Hypothalamus (tissue), 51 donors: Measurements from ENCODE around the gene MAP3K21.

Source experiments
- DNase-seq, 51 donors: peaks; one replicate each; lab custom pipeline; 2025; lab: John Stamatoyannopoulos, UW

The MAP3K21 gene

GRCh38 chr1:233357595-233358397, 30.3 kb downstream of the MAP3K21 start:
- DNase-seq: peak in 1 of 51 donors; percentile 13

GRCh38 chr1:233359431-233359830, 31.9 kb downstream of the MAP3K21 start:
- no peak for DNase-seq

- no peak for DNase-seq
Observed at GRCh38 chr1:233359905-233360304, 32.4 kb downstream of the MAP3K21 start.

GRCh38 chr1:233360525-233361102, 33.1 kb downstream of the MAP3K21 start:
- no peak for DNase-seq

GRCh38 chr1:233361876-233362275, 34.4 kb downstream of the MAP3K21 start:
- no peak for DNase-seq

GRCh38 chr1:233362743-233363142, 35.2 kb downstream of the MAP3K21 start:
- no peak for DNase-seq

- no peak for DNase-seq
Observed at GRCh38 chr1:233364026-233364425, 36.5 kb downstream of the MAP3K21 start.

- no peak for DNase-seq
Observed at GRCh38 chr1:233364695-233365539, 37.4 kb downstream of the MAP3K21 start.

- DNase-seq: no peak
Observed at GRCh38 chr1:233366575-233366974, 39.1 kb downstream of the MAP3K21 start.

- no peak for DNase-seq
Observed at GRCh38 chr1:233367057-233367803, 39.7 kb downstream of the MAP3K21 start.

GRCh38 chr1:233368106-233368788, 40.7 kb downstream of the MAP3K21 start:
- DNase-seq: no peak

GRCh38 chr1:233368789-233369130, 41.2 kb downstream of the MAP3K21 start:
- no peak for DNase-seq

GRCh38 chr1:233372218-233373120, 44.9 kb downstream of the MAP3K21 start:
- DNase-seq: no peak

GRCh38 chr1:233373226-233373625, 45.7 kb downstream of the MAP3K21 start:
- DNase-seq: no peak

- DNase-seq: no peak
Observed at GRCh38 chr1:233375653-233376052, 48.1 kb downstream of the MAP3K21 start.

GRCh38 chr1:233376382-233377110, 49.0 kb downstream of the MAP3K21 start:
- no peak for DNase-seq

- DNase-seq: no peak
Observed at GRCh38 chr1:233379869-233380438, 52.4 kb downstream of the MAP3K21 start.

- no peak for DNase-seq
Observed at GRCh38 chr1:233381806-233382205, 54.3 kb downstream of the MAP3K21 start.
